ENCODE measurements around the gene SEZ6L.

- no peak for TF ChIP-seq NPAS2 (CRISPR knock-in tag; IDR thresholded peaks at IDR 0.05; ENCODE audit: borderline replicate concordance)
- no peak for TF ChIP-seq CTCF (IDR thresholded peaks at IDR 0.05)
- TF ChIP-seq EP300 (IDR thresholded peaks at IDR 0.05) = no peak
- no peak for TF ChIP-seq ZFP36 (IDR thresholded peaks at IDR 0.05; ENCODE audit: borderline replicate concordance, partially characterized antibody)
- no peak for TF ChIP-seq RAD21 (conservative IDR thresholded peaks at IDR 0.05 in 1 of 2, IDR thresholded peaks at IDR 0.05 in 1 of 2)
- TF ChIP-seq POLR2A (IDR thresholded peaks at IDR 0.05; ENCODE audit: low read length) = no peak
- TF ChIP-seq JUN (IDR thresholded peaks at IDR 0.05) = no peak
These were observed 153.1 kb downstream of the SEZ6L start for GRCh38 chr22:26322179-26322905.

Measured in A549 (cell line).